Motor neuron (in vitro differentiated cells): ENCODE measurements around the gene EGFLAM. TPM values are rescaled to one million over a fixed set of nuclear protein-coding genes. Genes with fewer than 3 reads are reported as not detected.
A peak's percentile ranks its signal among the peaks of the same experiment; 100 is the strongest.

Experiments used
- ATAC-seq, 8 experiments: fragments of 200-7000 bp; cut with Tn5 transposase; replicated peaks in 6 of 8; 2 replicates each; pipeline ENCODE4 v1.8.0; 2021; ENCODE audit warnings: mild to moderate bottlenecking in 8 of 8, moderate library complexity in 8 of 8
- H3K27ac ChIP-seq, 2 donors: fragments of 250-450 bp; sonication (Bioruptor Pico); 2 replicates each; pipeline ENCODE4 v1.9.0; 2021; ENCODE audit warnings: antibody characterized with exemption in 2 of 2, mild to moderate bottlenecking in 2 of 2, moderate library complexity in 1 of 2
- H3K4me1 ChIP-seq, 2 donors: fragments of 250-450 bp; sonication (Bioruptor Pico); replicated peaks in 1 of 2; 2 replicates each; pipeline ENCODE4 v1.6.1; 2021; ENCODE audit warnings: antibody characterized with exemption in 2 of 2, mild to moderate bottlenecking in 2 of 2, moderate library complexity in 1 of 2
- H3K4me3 ChIP-seq, 5 donors: fragments of 250-450 bp; sonication (Bioruptor Pico); 2 replicates each; pipeline ENCODE4 v1.9.0; 2021; ENCODE audit warnings: antibody characterized with exemption in 5 of 5, mild to moderate bottlenecking in 5 of 5, moderate library complexity in 4 of 5
- WGBS, 10 experiments: fragments of 450-650 bp; shearing (Covaris generic); methylation state at CpG; one replicate each; pipeline ENCODE4 v1.0.0; 2022; 5-methylcytosine and 5-hydroxymethylcytosine counted together
- in situ Hi-C, 9 experiments: fragments of 400-800 bp; cut with MboI; loops; one replicate each; pipeline ENCODE4 v1.15.0; 2021; ENCODE audit warnings: low sequenced_read_pairs in 9 of 9, low pct_unique_long_range_greater_than_20kb in 2 of 9; ENCODE audit not compliant: unreplicated experiment in 9 of 9
- total RNA-seq, 8 experiments: library from RNA; unstranded; fragments of 300-600 nt; gene quantifications; 2 replicates each; pipeline versions ENCODE4 v1.2.3 to v1.2.4, GENCODE V29; 2022

Gene EGFLAM
- total RNA-seq, 8 experiments from 2014 or later: 0.65 to 30.2 (median 1.6) TPM

DNA sequence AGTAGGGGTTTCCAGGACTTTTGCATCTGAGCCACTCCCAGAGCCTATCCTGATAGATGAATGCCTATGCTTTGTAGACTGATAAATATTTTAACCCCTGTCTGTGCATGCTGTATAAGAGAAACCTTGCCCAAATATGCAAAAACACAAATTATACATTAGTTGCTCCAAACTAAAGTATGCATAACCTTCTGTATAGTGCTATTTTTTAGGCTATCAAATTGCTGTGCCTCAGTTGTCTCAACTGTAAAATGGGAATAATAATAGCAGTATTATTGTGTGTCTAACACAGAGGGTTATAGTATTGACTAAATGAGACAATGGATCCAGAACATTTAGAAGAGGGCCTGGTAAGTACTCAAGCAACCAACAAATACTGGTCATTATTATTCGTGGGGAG, 180.4 kb downstream of the EGFLAM start:
- ATAC-seq: no peak
- 86 to 100% (median 88%) methylated on average over 1 of the region's 1 CpG; no CpG with 5 or more reads in 6 of the 10 experiments for WGBS, 10 experiments
- H3K4me3 ChIP-seq: no peak overlapping the region
- in situ Hi-C loops: loop anchor here (10.0 to 25.0 kb wide), 3 partner anchors 224 to 376 kb away; no protein-coding TSS in a partner anchor
- H3K4me1 ChIP-seq: peaks cover 0 to 4% of the 10 kb centered on the region in 2 donors
- no peak overlapping the region for H3K27ac ChIP-seq

DNA sequence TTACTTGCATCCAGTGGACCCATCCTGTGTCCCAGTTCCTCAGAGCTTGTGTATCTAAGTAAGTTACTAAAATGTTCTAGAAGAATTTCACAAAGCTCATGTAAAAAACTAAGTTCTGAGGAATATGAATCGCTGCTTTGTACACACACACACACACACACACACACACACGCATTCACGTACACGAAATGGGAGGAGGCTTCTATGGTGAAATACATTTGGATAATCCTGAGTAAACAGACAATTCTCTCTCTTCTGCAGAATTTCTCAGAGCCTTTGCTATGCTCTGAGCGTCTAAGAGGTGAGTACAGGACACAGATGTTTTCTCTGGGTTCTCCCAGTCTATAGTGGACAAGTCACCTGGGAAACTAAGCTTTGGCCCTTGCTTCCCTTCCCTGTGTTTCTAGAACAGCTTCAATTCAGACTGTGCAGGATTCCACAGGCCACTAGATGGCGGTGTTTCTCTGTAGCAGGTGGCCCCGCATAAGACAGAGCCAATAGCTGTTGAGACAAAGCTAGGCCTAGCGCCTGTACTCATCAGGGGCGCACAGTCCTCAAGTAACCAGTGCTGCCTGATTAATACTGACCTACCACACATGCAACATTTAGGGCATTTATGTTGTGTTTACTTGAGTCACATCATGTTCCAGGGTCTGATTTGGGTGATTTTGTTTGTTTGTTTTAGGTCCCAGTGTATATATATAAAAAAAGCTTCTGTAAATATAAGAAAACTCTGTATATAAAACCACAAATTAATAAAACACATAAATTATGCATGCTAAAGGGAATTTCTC, 183.3 kb downstream of the EGFLAM start:
- 0 to 50% (median 7%) methylated on average over 2 to 8 of the region's 9 CpGs; no CpG with 5 or more reads in 1 of the 10 experiments for WGBS, 10 experiments
- ATAC-seq: peak; percentile 94 to 100 (median 100)
- no peaks in the 10 kb centered on the region for H3K4me1 ChIP-seq
- in situ Hi-C loops: loop anchor here in 8 of 9 experiments (25.0 kb wide), 2 partner anchors 221 to 371 kb away; no protein-coding TSS in a partner anchor
- no peak overlapping the region for H3K4me3 ChIP-seq
- H3K27ac ChIP-seq: no peak overlapping the region

DNA sequence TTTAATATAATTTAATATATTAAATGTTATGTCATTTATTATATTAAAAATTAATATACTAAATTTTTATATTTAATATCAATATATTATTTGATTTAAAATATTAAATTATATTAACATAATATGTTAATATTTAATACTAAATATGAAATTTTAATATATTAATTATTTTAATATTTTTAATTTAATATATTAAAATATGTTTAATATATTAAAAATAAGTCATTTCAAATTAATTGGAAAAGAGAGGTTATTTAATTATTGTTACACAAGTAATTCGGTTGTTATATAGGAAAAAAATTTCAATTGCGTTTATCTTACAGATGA, 183.9 kb downstream of the EGFLAM start:
- WGBS, 10 experiments: 62 to 93% (median 83%) methylated on average over 2 of the region's 2 CpGs; no CpG with 5 or more reads in 1 of the 10 experiments

DNA sequence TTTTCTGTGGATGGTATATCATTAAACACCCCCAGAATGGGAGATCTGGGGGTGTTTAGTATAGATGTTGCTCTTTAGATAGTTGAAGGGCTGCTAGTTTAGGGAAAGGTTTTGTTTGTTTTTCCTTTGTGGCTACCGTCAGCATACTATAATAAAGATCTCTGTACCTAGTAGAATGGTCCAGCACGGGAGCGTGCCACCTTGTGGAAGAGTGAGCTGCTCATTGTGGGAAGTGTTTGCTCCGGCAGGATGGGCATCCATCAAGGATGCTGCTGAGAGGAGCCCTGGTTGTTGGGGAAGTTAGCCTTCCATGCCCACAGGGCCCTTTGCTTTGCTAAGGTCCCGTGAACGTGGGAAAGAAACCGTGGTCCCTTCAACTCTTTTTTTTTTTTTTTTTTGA, 185.0 kb downstream of the EGFLAM start:
- 67 to 100% (median 93%) methylated on average over 1 to 4 of the region's 7 CpGs; no CpG with 5 or more reads in 1 of the 10 experiments for WGBS, 10 experiments
- H3K27ac ChIP-seq: no peak overlapping the region
- in situ Hi-C loops: loop anchor here in 8 of 9 experiments (25.0 kb wide), 2 partner anchors 219 to 369 kb away; no protein-coding TSS in a partner anchor
- H3K4me1 ChIP-seq: no peaks in the 10 kb centered on the region
- ATAC-seq: no peak
- no peak overlapping the region for H3K4me3 ChIP-seq

More for the DNA sequence above, 183.9 kb downstream of the EGFLAM start:
- Histone ChIP-seq H3K4me3 (no peak overlapping the region), H3K27ac (no peak overlapping the region), H3K4me1 (no peaks in the 10 kb centered on the region)
- ATAC-seq: no peak
- in situ Hi-C loops: loop anchor here in 8 of 9 experiments (25.0 kb wide), 2 partner anchors 220 to 370 kb away; no protein-coding TSS in a partner anchor

DNA sequence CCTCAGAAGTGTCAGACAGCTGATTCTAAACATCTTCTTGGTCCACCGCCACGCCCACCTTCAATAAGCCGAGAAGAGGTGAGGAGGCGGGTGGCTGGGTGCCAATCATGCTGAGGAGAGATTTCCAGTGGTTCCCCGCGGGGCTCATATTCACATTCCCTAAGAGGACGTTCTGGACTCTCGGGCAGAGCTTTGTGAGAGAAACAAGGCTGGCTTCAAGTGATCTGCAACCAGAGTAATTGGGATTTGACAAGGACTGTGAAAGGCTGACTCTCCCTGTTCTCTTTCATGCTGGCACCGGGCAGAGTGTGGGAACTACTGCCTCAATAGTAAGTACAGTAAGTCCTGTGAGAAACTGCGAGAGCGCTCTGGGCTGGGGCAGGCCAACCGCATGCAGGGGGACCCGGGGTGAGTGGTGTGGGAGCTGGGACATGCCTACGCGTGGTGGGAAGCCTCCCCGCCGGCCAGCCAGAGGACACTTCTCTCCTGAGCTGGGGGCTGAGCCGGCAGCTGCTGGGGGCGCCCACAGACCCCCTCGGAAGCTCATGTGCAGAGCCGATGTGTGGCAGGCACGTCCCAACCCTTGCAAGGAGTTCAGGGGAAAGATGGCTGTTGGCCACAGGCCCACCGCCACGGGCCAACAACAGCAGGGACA, 187.1 kb downstream of the EGFLAM start:
- H3K4me3 ChIP-seq: no peak overlapping the region
- in situ Hi-C loops: loop anchor here in 8 of 9 experiments (25.0 kb wide), 2 partner anchors 217 to 367 kb away; no protein-coding TSS in a partner anchor
- no peaks in the 10 kb centered on the region for H3K4me1 ChIP-seq
- 20 to 100% (median 84%) methylated on average over 1 to 10 of the region's 24 CpGs; no CpG with 5 or more reads in 1 of the 10 experiments for WGBS, 10 experiments
- ATAC-seq: peak in 1 of 8 experiments; percentile 57
- no peak overlapping the region for H3K27ac ChIP-seq

DNA sequence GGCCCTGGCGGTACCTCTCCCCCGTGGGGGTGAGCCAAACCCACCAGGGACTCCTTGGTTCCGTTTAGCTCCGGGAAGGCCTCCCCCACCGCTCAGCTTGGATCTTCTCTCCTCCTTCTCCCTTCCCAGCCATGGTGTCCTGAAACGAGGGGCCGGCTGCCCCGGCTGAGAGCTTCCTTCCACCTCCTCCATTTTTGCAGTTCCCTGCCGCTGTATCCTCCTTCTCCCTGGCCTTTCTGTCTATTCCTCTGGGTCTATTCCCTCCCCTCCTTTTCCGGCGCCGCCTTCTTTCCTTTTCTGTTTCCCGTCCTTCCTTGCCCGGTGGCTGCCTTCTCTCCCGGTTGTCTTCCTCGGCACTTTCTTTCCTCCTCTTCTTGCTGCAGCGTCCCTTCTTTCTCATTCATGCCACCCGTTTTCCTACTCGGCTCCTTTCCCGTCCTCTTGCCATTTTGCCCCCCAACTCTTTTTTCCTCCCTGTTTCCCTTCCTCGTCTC, 187.7 kb downstream of the EGFLAM start:
- H3K27ac ChIP-seq: no peak overlapping the region
- H3K4me1 ChIP-seq: no peaks in the 10 kb centered on the region
- peak in 1 of 8 experiments; percentile 6 for ATAC-seq
- in situ Hi-C loops: loop anchor here in 8 of 9 experiments (25.0 kb wide), 2 partner anchors 216 to 366 kb away; no protein-coding TSS in a partner anchor
- WGBS, 10 experiments: 53 to 100% (median 94%) methylated on average over 3 to 18 of the region's 21 CpGs; no CpG with 5 or more reads in 1 of the 10 experiments
- H3K4me3 ChIP-seq: no peak overlapping the region

DNA sequence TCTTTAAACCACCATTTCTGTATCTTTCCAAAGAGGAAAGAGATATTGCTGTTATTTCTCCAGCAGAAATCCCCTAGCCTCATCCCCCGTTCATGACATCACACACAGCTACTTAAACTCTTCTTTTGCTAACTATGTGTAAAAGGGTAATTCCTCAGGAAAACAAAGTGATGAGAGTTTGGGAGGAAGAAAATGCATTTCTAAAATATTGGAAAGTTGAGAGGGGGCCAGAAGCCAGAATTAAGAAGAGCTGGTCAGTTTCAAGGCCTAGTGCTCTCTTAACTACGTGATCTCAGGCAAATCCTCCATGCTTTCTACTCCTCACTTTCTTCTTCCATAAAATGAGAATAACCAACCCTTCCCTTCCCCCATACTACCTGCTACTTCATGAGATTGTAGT, 188.7 kb downstream of the EGFLAM start:
- no peak for ATAC-seq
- H3K4me3 ChIP-seq: no peak overlapping the region
- H3K4me1 ChIP-seq: no peaks in the 10 kb centered on the region
- no peak overlapping the region for H3K27ac ChIP-seq
- WGBS, 10 experiments: 63 to 100% (median 100%) methylated on average over 1 to 2 of the region's 2 CpGs; no CpG with 5 or more reads in 1 of the 10 experiments
- in situ Hi-C loops: loop anchor here in 8 of 9 experiments (25.0 kb wide), 2 partner anchors 215 to 365 kb away; no protein-coding TSS in a partner anchor

DNA sequence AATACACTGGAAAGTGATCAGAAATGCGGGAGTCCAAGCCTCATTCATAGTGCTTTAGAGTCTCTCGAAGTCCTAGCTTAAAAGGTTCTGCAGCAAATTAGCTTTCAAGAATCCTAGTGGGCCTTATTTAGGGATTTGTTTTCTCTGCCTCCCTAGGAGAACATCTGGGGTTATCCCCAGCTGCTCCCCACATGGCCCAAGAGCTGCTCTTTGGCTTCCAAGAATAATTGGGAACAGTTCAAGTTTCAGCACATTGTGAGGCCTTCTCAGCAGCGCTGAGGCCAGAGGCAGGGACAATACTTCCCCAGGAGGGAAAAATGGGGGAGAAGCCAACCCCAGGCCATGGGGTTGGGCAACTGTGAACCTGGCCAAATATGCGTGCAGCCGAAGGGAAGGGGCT, 189.4 kb downstream of the EGFLAM start:
- in situ Hi-C loops: loop anchor here in 8 of 9 experiments (25.0 kb wide), 2 partner anchors 215 to 365 kb away; no protein-coding TSS in a partner anchor
- 0 to 100% (median 73%) methylated on average over 2 to 5 of the region's 5 CpGs; no CpG with 5 or more reads in 1 of the 10 experiments for WGBS, 10 experiments
- ATAC-seq: peak in 3 of 8 experiments; percentile 60 to 82 (median 75)
- H3K4me1 ChIP-seq: no peaks in the 10 kb centered on the region
- no peak overlapping the region for H3K27ac ChIP-seq
- H3K4me3 ChIP-seq: no peak overlapping the region

DNA sequence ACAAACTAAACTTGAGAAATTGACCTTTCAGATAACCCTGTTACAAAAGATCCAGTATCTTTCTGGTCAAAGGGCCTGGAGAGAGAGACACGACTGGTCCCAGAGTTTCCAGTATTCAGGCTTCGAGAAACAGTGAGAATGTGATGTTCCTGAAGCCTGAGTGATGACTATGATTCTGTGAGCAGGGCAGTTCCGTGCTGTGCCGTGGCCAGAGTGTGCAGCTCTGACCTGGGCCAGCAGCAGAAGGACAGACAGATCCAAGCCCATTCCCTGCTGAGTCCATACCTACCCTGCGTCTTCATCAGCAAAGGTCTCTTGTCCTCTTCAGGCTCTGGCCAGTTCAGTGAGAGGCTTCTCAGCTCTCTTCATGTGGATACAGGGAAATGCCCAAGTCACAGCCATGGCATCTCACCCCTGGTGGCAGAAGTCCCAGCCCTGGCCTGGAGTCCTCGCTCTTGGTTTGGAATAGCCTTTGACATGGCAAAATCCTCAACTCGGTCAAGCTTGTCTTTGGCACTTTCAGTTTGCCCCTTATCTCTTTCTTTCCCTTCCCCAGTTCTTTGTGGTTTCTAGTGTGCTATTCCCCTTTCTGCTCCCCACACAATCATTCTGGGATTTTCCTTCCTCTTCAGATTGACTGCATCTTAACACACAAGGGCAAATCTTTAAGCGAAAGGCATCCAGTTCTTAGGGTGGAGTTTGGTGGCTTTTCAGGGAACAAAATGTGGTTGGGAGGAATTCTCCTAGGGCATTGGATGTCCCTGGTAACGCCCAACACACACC, 190.4 kb downstream of the EGFLAM start:
- H3K27ac ChIP-seq: no peak overlapping the region
- no peak for ATAC-seq
- WGBS, 10 experiments: 20 to 100% (median 88%) methylated on average over 1 to 6 of the region's 9 CpGs
- H3K4me3 ChIP-seq: no peak overlapping the region
- in situ Hi-C loops: loop anchor here in 8 of 9 experiments (25.0 kb wide), 2 partner anchors 214 to 364 kb away; no protein-coding TSS in a partner anchor
- no peaks in the 10 kb centered on the region for H3K4me1 ChIP-seq

DNA sequence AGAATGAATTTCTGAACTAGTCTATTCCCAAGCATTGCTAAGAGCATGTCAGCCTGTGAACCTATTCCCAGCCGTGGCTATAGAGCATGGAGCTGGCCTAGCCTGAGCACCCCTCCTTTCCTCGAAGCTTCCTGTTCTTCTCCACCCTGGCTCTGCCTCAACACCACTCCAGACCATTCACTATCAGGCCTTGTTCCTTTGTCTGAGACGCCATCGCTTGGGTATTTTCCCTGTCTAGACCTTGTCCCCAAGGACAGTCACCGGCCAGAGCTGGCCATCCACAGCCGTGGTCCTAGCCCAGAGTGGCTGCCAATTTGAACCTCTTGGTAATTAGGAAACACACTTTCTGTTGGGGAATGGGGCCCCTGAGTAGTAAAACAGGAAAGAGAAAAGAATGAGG, 192.3 kb downstream of the EGFLAM start:
- ATAC-seq: no peak
- Histone ChIP-seq H3K4me1 (no peaks in the 10 kb centered on the region), H3K27ac (no peak overlapping the region), H3K4me3 (no peak overlapping the region)
- WGBS, 10 experiments: 28 to 92% (median 58%) methylated on average over 2 to 6 of the region's 6 CpGs; no CpG with 5 or more reads in 5 of the 10 experiments
- in situ Hi-C loops: no loop called here

DNA sequence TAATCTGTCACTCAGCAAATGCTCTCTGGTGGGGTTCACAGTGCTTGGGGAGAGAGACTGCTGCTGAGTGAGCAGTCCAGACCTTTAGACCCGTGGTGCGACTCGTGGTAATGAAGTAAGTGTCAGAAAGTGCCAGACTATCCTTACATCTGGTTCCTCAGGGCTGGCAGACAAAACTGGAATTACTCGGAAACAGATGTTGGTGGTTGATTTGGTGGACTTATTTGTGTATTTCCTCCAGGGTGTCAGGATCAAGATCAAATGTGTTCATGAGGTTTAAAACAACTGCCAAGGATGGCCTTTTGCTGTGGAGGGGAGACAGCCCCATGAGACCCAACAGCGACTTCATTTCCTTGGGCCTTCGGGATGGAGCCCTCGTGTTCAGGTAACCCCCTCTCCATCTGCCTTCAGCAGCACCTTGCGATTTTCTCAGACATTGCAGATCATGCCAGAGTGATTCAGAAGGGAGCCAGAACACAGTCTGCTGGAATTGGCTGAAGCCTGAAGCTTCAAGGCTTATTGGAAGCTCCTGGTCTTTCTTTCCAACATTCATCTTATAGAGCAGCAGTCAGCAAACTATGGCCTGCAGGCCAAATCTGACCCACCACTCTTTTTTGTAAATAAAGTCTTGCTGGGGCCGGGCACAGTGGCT, 192.8 kb downstream of the EGFLAM start:
- no peak for ATAC-seq
- 32 to 100% (median 80%) methylated on average over 1 to 6 of the region's 9 CpGs; no CpG with 5 or more reads in 2 of the 10 experiments for WGBS, 10 experiments
- Histone ChIP-seq H3K4me1 (no peaks in the 10 kb centered on the region), H3K4me3 (no peak overlapping the region), H3K27ac (no peak overlapping the region)
- in situ Hi-C loops: no loop called here

DNA sequence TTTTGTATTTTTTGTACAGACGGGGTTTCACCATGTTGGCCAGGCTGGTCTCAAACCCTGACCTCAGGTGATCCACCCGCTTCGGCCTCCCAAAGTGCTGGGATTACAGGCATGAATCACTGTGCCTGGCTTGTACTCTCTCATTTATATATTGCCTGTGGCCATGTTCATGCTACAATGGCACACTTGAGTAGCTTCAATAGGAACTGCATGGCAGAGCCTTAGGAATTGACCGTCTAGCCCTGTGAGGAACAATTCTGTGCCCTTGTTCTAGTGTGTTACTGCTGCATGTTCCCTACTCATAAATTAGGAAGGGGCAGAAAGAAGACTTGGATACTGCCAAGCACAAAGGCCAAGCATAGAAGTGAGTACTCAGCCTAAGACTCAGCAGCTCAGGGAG, 193.8 kb downstream of the EGFLAM start:
- no peaks in the 10 kb centered on the region for H3K4me1 ChIP-seq
- in situ Hi-C loops: no loop called here
- no peak overlapping the region for H3K27ac ChIP-seq
- whole genome bisulfite sequencing, 10 experiments: 33 to 100% (median 75%) methylated on average over 1 to 3 of the region's 4 CpGs; no CpG with 5 or more reads in 4 of the 10 experiments
- no peak overlapping the region for H3K4me3 ChIP-seq
- ATAC-seq: peak in 2 of 8 experiments; percentile 7
